SK-N-SH (cell line): Measurements from ENCODE around the gene CCDC192. TPM values are rescaled to one million over a fixed set of nuclear protein-coding genes. Genes with fewer than 3 reads are reported as not detected.
A peak's percentile ranks its signal among the peaks of the same experiment; 100 is the strongest.

Experiments used
- CTCF ChIA-PET: fragments of 300-600, 350-600 bp; formaldehyde crosslinking; extraction: SDS; loops from one replicate; lab custom pipeline; 2021; lab: Yijun Ruan, JAX
- POLR2A ChIA-PET: fragments of 350-600 bp; sonication (Branson Sonifier 250); formaldehyde crosslinking; extraction: SDS; loops from one replicate; lab custom pipeline; 2020; ENCODE audit warnings: antibody characterized with exemption, inconsistent platforms; lab: Yijun Ruan, JAX
- DNase-seq: peaks from one replicate; pipeline ENCODE4 v3.0.0; 2012
- H2AFZ ChIP-seq: fragments of 200-600 bp; sonication (generic); 2 replicates; pipeline ENCODE4 v1.8.1; 2016; ENCODE audit warnings: antibody characterized with exemption, mild to moderate bottlenecking, low read depth
- H3F3A ChIP-seq: fragments of 200-600 bp; sonication (generic); replicated peaks from 2 replicates; pipeline ENCODE3; 2016; ENCODE audit warnings: antibody characterized with exemption, mild to moderate bottlenecking; ENCODE audit not compliant: insufficient read depth
- H3K27ac ChIP-seq, 2 experiments: fragments of 200-500 bp in 1 of 2; fragments of 200-600 bp in 1 of 2; sonication (Bioruptor generic) in 1 of 2; sonication (generic), shearing (Covaris generic) in 1 of 2; 2 replicates each; pipeline versions ENCODE4 v1.5.1 to v1.6.1; 2014 to 2016; ENCODE audit warnings: low read depth in 2 of 2, inconsistent platforms in 1 of 2, low read length in 1 of 2, mild to moderate bottlenecking in 1 of 2, mixed read lengths in 1 of 2
- H3K27me3 ChIP-seq: fragments of 200-600 bp; sonication (generic), shearing (Covaris generic); 2 replicates; pipeline ENCODE4 v1.6.1; 2016; ENCODE audit warnings: mixed run types; ENCODE audit not compliant: insufficient read depth
- H3K36me3 ChIP-seq, 2 experiments: fragments of 200-500 bp in 1 of 2; fragments of 200-600 bp in 1 of 2; sonication (Bioruptor generic) in 1 of 2; sonication (generic) in 1 of 2; replicated peaks in 1 of 2; 2 replicates each; pipeline versions ENCODE3 to v1.5.1; 2014 to 2016; ENCODE audit warnings: low read length in 1 of 2, mild to moderate bottlenecking in 1 of 2; ENCODE audit not compliant: insufficient read depth in 2 of 2, control insufficient read depth in 1 of 2
- H3K4me1 ChIP-seq, 2 experiments: fragments of 200-500 bp in 1 of 2; fragments of 200-600 bp in 1 of 2; sonication (Bioruptor generic) in 1 of 2; sonication (generic), shearing (Covaris generic) in 1 of 2; 2 replicates each; pipeline versions ENCODE4 v1.5.1 to v1.6.1; 2014 to 2016; ENCODE audit warnings: low read depth in 1 of 2, low read length in 1 of 2, mixed run types in 1 of 2; ENCODE audit not compliant: insufficient read depth in 2 of 2, control insufficient read depth in 1 of 2
- H3K4me2 ChIP-seq: fragments of 200-600 bp; sonication (generic), shearing (Covaris generic); 2 replicates; pipeline ENCODE4 v1.6.1; 2017; ENCODE audit warnings: mixed run types
- H3K4me3 ChIP-seq, 2 experiments: fragments of 200-500 bp in 1 of 2; fragments of 200-600 bp in 1 of 2; sonication (Bioruptor generic) in 1 of 2; sonication (generic), shearing (Covaris generic) in 1 of 2; 2 replicates each; pipeline versions ENCODE4 v1.5.1 to v1.8.1; 2014 to 2016; ENCODE audit warnings: low read depth in 2 of 2, inconsistent platforms in 1 of 2, low read length in 1 of 2, mild to moderate bottlenecking in 1 of 2, mixed read lengths in 1 of 2, moderate library complexity in 1 of 2
- H3K79me2 ChIP-seq: fragments of 200-600 bp; sonication (generic); 2 replicates; pipeline ENCODE4 v1.8.1; 2017; ENCODE audit warnings: mild to moderate bottlenecking; ENCODE audit not compliant: insufficient read depth
- H3K9ac ChIP-seq: fragments of 200-600 bp; sonication (generic); 2 replicates; pipeline ENCODE4 v1.6.1; 2017; ENCODE audit warnings: mixed run types
- H3K9me2 ChIP-seq: fragments of 200-600 bp; sonication (generic); 2 replicates; pipeline ENCODE4 v1.6.1; 2017; ENCODE audit warnings: mixed run types
- H3K9me3 ChIP-seq: fragments of 200-600 bp; sonication (generic); 2 replicates; pipeline ENCODE4 v1.6.1; 2017; ENCODE audit warnings: mixed run types, mild to moderate bottlenecking, moderate library complexity
- H4K20me1 ChIP-seq: fragments of 200-600 bp; sonication (generic); 2 replicates; pipeline ENCODE4 v1.6.1; 2017; ENCODE audit warnings: mild to moderate bottlenecking, mixed run types; ENCODE audit not compliant: insufficient read depth
- FOSL2 ChIP-seq: IDR thresholded peaks from 2 replicates; pipeline ENCODE4 v1.4.0; 2012; ENCODE audit warnings: low read depth, mild to moderate bottlenecking, moderate library complexity, borderline replicate concordance
- GABPA ChIP-seq: IDR thresholded peaks from 2 replicates; pipeline ENCODE4 v1.4.0; 2012; ENCODE audit warnings: low read depth, mild to moderate bottlenecking
- JUND ChIP-seq: IDR thresholded peaks from 2 replicates; pipeline ENCODE4 v1.4.0; 2012
- MEF2A ChIP-seq: IDR thresholded peaks from 2 replicates; pipeline ENCODE4 v1.4.0; 2012; ENCODE audit warnings: low read depth, borderline replicate concordance
- MXI1 ChIP-seq: IDR thresholded peaks from 2 replicates; pipeline ENCODE4 v1.6.1; 2012; ENCODE audit warnings: mild to moderate bottlenecking, low read depth, low read length, improper control_type of control experiment
- NFIC ChIP-seq: IDR thresholded peaks from 2 replicates; pipeline ENCODE4 v1.4.0; 2012; ENCODE audit warnings: borderline replicate concordance
- RCOR1 ChIP-seq: fragments of 150-350 bp; IDR thresholded peaks from 2 replicates; pipeline ENCODE4 v1.6.1; 2017; ENCODE audit warnings: antibody characterized with exemption, low read length
- RXRA ChIP-seq: IDR thresholded peaks from 2 replicates; pipeline ENCODE4 v1.4.0; 2012; ENCODE audit warnings: low read depth, mild to moderate bottlenecking, borderline replicate concordance
- SMC3 ChIP-seq: IDR thresholded peaks from 2 replicates; pipeline ENCODE4 v1.6.1; 2012; ENCODE audit warnings: low read depth, low read length, improper control_type of control experiment
- TCF12 ChIP-seq: IDR thresholded peaks from 2 replicates; pipeline ENCODE4 v1.4.0; 2012
- WGBS: methylation state at CpG from one replicate; pipeline ENCODE4 v1.1.6; 2017; ENCODE audit warnings: low lambda C conversion rate; 5-methylcytosine and 5-hydroxymethylcytosine counted together
- polyA plus RNA-seq, 3 experiments: library from polyadenylated mRNA; depleted of rRNA; stranded (reverse); fragments of >200 nt; gene quantifications; 2 replicates each; pipeline ENCODE4 v1.2.3, GENCODE V29; 2012
- TF ChIP-seq, protein P1 (sequence below): fragments of 200-600 bp; sonication (generic); IDR thresholded peaks from 2 replicates; pipeline ENCODE4 v1.6.1; 2017; ENCODE audit warnings: antibody characterized with exemption, mild to moderate bottlenecking, moderate library complexity
- TF ChIP-seq, protein P2 (sequence below): IDR thresholded peaks from 2 replicates; pipeline ENCODE4; 2012
- TF ChIP-seq, protein P3 (sequence below): fragments of 150-350 bp; IDR thresholded peaks from 2 replicates; pipeline ENCODE4 v1.6.1; 2017; ENCODE audit warnings: antibody characterized with exemption, low read length, low read depth, borderline replicate concordance

The CCDC192 gene
- polyA plus RNA-seq, 1 of the 3 experiments (the other 2 are of a cell fraction), result not detected

DNA sequence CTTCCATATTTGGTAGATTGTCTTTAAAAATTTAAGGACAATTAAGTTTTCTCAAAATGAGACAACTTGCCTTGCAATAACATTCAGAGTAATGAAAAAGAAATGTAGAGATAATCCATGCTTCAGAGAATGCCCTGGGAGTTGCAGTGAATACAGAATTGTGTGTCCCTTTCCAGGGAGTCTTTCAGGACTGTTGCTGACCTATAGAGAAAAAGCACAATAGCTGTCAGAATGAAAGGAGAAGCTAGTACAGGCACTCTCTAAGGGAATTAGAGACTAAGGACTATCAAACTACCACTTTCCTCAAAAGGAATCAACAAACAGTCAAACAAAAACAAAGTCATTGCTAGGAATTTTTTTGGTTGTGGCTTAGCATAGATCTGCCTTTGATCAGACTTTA is 93.0 kb downstream of the CCDC192 start:
- Histone ChIP-seq H3K9me2 (no peaks in the 10 kb centered on the region), H3K4me1 (no peaks in the 10 kb centered on the region), H3K27ac (no peak overlapping the region), H3F3A (no peaks in the 10 kb centered on the region), H3K9me3 (peaks cover 5% of the 10 kb centered on the region; the same call in 1 of the 2 replicates), H3K36me3 (no peaks in the 10 kb centered on the region), H4K20me1 (no peaks in the 10 kb centered on the region), H2AFZ (no peak overlapping the region), H3K4me3 (no peak overlapping the region), H3K4me2 (no peak overlapping the region), H3K79me2 (no peaks in the 10 kb centered on the region), H3K9ac (no peak overlapping the region), H3K27me3 (no peaks in the 10 kb centered on the region)
- DNase-seq, result no peak
- CTCF ChIA-PET, result interaction anchor here (1.2 to 1.7 kb wide), 2 partner anchors 10 to 17 kb away, joined by 4 read pairs; no protein-coding TSS in a partner anchor
- no peak for TF ChIP-seq MEF2A
- POLR2A ChIA-PET, result no interaction called here

DNA sequence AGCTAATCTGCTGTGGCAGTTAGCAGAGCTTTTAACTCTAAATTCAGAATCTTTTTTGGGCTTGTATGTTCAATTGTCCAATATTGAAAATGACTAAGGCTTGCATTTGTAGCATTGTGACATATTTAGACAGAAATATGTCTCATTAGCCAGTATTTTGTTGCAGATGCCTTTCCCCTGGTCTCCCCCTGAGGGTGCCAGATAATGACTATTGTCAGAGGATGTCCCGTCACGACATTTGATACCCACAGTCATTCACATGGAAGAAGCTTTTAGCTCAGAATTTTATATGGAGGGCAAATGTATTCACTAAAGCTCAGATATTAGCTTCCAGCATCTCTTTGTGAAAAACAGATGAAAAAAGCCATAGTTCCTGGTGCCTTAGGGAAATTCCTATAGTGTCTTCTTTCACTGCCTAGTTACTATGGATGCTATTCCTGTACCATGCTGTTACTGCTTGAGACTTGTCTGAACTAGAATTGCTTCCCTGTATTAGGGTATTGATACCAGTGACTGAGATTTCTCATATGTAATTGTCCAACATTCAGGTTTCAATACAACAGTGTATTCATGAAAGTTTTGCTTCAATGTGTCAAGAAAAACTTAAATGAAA is 96.2 kb downstream of the CCDC192 start:
- H2AFZ ChIP-seq, result no peak overlapping the region
- no peak overlapping the region for H3K9ac ChIP-seq
- peaks cover 6% of the 10 kb centered on the region for H3F3A ChIP-seq
- H3K4me3 ChIP-seq, result no peak overlapping the region
- no peaks in the 10 kb centered on the region; a peak in 2 of 4 replicates for H3K4me1 ChIP-seq
- no peak overlapping the region for H3K4me2 ChIP-seq
- ChIA-PET POLR2A (no interaction called here), CTCF (no interaction called here)
- H3K27me3 ChIP-seq, result no peaks in the 10 kb centered on the region
- no peaks in the 10 kb centered on the region for H3K9me2 ChIP-seq
- 50% methylated on average over 2 of the region's 2 CpGs for WGBS
- no peaks in the 10 kb centered on the region for H3K36me3 ChIP-seq
- no peaks in the 10 kb centered on the region for H4K20me1 ChIP-seq
- TF ChIP-seq MEF2A, result no peak
- TF ChIP-seq FOSL2, result no peak
- TF ChIP-seq RCOR1, result no peak
- TF ChIP-seq, protein P1, sequence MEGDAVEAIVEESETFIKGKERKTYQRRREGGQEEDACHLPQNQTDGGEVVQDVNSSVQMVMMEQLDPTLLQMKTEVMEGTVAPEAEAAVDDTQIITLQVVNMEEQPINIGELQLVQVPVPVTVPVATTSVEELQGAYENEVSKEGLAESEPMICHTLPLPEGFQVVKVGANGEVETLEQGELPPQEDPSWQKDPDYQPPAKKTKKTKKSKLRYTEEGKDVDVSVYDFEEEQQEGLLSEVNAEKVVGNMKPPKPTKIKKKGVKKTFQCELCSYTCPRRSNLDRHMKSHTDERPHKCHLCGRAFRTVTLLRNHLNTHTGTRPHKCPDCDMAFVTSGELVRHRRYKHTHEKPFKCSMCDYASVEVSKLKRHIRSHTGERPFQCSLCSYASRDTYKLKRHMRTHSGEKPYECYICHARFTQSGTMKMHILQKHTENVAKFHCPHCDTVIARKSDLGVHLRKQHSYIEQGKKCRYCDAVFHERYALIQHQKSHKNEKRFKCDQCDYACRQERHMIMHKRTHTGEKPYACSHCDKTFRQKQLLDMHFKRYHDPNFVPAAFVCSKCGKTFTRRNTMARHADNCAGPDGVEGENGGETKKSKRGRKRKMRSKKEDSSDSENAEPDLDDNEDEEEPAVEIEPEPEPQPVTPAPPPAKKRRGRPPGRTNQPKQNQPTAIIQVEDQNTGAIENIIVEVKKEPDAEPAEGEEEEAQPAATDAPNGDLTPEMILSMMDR, result no peak
- H3K9me3 ChIP-seq, result no peaks in the 10 kb centered on the region
- DNase-seq, result no peak
- H3K27ac ChIP-seq, result no peak overlapping the region
- H3K79me2 ChIP-seq, result no peaks in the 10 kb centered on the region

DNA sequence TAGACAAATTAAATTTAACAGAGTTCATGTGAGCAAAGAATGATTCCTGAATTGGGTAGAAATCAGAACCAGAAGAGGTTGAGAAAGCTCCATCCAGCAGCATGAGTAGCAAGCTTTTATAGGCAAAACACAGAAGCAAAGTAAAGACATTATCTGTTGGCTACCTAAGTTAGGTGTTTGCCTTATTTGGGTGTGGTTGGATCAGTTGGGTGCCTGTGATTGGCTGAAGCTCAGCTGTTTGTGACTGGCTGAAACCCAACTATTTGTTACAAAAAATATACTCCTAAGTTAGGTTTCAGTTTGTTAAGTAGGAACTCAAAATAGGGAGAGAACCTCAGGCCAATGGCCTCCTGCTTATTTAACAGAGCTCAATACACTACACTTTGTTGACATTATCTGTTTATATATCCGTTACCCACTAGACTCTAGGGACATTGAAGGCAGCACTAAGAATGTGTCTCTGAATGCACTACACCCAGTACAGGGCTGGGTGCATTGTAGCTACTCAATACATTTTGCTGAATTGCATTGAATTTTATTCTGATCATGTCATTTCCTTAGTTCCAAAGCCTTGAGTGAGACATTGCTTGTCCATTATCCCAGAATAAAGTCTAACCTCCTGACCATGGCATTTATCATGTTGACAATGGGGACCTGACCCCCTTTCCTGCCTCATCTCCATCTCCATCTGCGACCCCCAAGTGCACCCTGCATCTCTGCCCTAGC is 98.7 kb downstream of the CCDC192 start:
- H3K36me3 ChIP-seq, result no peaks in the 10 kb centered on the region
- ChIA-PET POLR2A (no interaction called here), CTCF (interaction anchor here (0.6 kb wide), 1 partner anchor 372 kb away, joined by 3 read pairs; no protein-coding TSS in a partner anchor)
- peaks cover 6% of the 10 kb centered on the region for H3F3A ChIP-seq
- no peaks in the 10 kb centered on the region for H3K79me2 ChIP-seq
- 50% methylated on average over 2 of the region's 2 CpGs for WGBS
- TF ChIP-seq RXRA, result no peak
- peak; percentile 30; the same call in 1 of the 2 replicates for TF ChIP-seq TCF12
- TF ChIP-seq, protein P2, sequence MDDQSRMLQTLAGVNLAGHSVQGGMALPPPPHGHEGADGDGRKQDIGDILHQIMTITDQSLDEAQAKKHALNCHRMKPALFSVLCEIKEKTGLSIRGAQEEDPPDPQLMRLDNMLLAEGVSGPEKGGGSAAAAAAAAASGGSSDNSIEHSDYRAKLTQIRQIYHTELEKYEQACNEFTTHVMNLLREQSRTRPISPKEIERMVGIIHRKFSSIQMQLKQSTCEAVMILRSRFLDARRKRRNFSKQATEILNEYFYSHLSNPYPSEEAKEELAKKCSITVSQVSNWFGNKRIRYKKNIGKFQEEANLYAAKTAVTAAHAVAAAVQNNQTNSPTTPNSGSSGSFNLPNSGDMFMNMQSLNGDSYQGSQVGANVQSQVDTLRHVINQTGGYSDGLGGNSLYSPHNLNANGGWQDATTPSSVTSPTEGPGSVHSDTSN, result peak; percentile 64
- TF ChIP-seq MXI1, result no peak
- no peak for TF ChIP-seq SMC3
- TF ChIP-seq, protein P3, sequence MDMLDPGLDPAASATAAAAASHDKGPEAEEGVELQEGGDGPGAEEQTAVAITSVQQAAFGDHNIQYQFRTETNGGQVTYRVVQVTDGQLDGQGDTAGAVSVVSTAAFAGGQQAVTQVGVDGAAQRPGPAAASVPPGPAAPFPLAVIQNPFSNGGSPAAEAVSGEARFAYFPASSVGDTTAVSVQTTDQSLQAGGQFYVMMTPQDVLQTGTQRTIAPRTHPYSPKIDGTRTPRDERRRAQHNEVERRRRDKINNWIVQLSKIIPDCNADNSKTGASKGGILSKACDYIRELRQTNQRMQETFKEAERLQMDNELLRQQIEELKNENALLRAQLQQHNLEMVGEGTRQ, result no peak
- peak; percentile 21; the same call in 1 of the 2 replicates for TF ChIP-seq JUND
- TF ChIP-seq GABPA, result no peak
- no peak for TF ChIP-seq FOSL2
- no peak for TF ChIP-seq NFIC
- no peaks in the 10 kb centered on the region for H3K9me2 ChIP-seq
- no peaks in the 10 kb centered on the region for H3K27me3 ChIP-seq
- no peaks in the 10 kb centered on the region for H3K9me3 ChIP-seq
- no peak for DNase-seq
- H3K4me3 ChIP-seq, result no peak overlapping the region
- H3K4me1 ChIP-seq, result no peaks in the 10 kb centered on the region; a peak in 3 of 4 replicates
- peak overlapping the region in 1 of 2 experiments; percentile 66; a peak in 2 of 4 replicates for H3K27ac ChIP-seq
- H3K4me2 ChIP-seq, result peak overlapping the region; percentile 56; the same call in 1 of the 2 replicates
- peak overlapping the region; percentile 44; the same call in 1 of the 2 replicates for H2AFZ ChIP-seq
- H4K20me1 ChIP-seq, result no peaks in the 10 kb centered on the region
- H3K9ac ChIP-seq, result peak overlapping the region; percentile 19; the same call in 1 of the 2 replicates
